ENCODE measurements around the gene SMAD6.

Gene SMAD6

DNA sequence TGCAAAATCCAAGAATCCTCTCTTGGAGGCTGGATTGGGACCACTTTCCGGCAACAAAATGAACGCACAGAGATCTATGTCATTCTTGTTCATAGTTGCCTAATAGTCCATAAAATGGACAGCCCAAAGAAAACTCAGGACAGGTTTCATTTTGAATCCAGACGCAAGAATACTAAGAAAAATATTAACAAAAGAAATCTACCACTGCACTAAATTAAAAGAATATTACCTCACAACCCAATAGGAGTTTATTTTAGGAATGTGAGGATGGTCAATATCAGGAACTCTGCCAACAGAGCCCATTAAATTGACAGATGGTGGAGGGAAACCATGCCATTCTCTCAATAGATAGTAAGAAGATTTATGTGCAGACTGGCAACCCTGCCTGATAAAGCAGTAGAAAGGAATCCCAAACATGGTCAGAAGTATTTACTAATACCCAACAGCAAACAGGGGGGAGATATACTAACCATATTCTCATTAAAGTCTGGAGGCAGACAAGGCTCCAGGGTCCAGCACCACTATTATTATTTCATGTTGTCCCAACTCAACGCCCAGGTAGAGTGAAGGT is 127.6 kb downstream of the SMAD6 start:
- TF ChIP-seq ZFX (IDR thresholded peaks at IDR 0.05): no peak
- TF ChIP-seq, protein P1, sequence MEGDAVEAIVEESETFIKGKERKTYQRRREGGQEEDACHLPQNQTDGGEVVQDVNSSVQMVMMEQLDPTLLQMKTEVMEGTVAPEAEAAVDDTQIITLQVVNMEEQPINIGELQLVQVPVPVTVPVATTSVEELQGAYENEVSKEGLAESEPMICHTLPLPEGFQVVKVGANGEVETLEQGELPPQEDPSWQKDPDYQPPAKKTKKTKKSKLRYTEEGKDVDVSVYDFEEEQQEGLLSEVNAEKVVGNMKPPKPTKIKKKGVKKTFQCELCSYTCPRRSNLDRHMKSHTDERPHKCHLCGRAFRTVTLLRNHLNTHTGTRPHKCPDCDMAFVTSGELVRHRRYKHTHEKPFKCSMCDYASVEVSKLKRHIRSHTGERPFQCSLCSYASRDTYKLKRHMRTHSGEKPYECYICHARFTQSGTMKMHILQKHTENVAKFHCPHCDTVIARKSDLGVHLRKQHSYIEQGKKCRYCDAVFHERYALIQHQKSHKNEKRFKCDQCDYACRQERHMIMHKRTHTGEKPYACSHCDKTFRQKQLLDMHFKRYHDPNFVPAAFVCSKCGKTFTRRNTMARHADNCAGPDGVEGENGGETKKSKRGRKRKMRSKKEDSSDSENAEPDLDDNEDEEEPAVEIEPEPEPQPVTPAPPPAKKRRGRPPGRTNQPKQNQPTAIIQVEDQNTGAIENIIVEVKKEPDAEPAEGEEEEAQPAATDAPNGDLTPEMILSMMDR (conservative IDR thresholded peaks at IDR 0.05): no peak
- H3K27ac ChIP-seq: no peak overlapping the region

DNA sequence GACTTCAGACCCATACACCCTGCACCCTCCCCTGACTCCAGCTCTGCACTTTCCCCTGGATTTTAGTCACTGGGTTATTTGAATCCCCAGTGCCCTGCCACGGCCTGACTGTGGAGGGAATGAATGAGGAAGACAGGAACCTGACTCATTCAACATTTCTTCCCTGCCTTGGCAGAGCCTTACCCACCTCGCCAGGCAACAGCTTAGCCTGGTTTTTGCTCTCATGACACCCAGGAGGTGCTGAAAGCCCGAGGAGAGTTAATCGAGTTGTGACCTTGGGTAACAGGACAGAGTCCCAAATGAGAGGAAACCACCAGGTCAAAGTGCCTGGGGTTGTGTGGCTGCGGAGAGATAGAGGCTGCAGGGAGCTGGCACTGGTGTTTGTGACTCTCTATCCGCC is 128.3 kb downstream of the SMAD6 start:
- TF ChIP-seq ZFX (IDR thresholded peaks at IDR 0.05): no peak
- TF ChIP-seq, protein P1 (conservative IDR thresholded peaks at IDR 0.05): no peak
- H3K27ac ChIP-seq: no peak overlapping the region

DNA sequence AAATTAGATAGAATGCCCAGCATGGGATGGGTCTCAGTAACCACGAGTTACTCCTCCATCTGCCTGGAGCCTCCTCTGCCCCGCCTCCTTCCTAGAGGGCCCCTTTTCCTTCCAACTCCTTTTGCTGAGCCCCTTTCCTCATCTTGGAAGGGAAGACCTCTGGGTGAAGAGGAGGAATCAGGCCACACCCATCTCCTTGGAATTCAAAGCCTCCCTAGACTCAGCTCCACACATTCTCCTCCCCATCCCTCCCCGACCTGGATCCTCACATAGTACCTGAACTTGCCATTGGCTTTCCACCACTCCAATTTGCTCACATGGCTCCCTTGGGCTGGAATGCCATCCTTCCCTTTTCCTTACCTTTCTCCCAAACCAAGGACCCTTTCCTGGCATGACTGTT is 128.8 kb downstream of the SMAD6 start:
- no peak for TF ChIP-seq ZFX (IDR thresholded peaks at IDR 0.05)
- TF ChIP-seq, protein P1 (conservative IDR thresholded peaks at IDR 0.05): no peak
- no peak overlapping the region for H3K27ac ChIP-seq

- H3K27ac ChIP-seq: no peak overlapping the region
- TF ChIP-seq, protein P1 (conservative IDR thresholded peaks at IDR 0.05): no peak
- no peak for TF ChIP-seq ZFX (IDR thresholded peaks at IDR 0.05)
These were observed 129.3 kb downstream of the SMAD6 start for GRCh38 chr15:66831289-66831688.

DNA sequence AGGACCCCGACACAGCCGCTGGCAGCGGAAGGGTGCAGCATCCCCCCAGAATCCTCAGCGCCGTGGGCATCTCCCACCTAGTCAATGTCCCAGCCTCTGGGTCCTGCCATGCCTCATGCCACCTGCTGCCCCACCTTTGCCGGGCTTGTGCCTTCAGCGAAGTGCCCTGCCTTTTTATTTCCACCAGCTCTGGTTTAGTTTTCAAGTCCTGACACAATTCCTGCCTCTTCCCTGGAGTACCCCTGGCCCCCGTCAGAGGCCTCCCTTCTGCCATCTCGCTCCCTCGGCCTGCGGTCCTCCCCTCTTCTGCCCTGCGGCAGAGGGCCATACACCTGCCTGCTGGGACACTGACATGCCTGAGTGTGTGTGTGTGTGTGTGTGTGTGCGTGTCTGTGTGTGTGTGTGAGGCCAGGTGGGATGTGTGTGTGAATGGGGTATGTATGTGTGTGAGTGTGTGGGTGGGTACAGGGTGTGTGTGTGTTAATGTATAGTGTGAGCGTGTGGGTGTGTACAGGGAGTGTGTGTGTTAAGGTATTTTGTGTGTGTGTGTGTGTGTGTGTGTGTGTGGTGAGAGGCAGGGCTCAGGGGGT is 129.9 kb downstream of the SMAD6 start:
- H3K27ac ChIP-seq: no peak overlapping the region
- TF ChIP-seq ZFX (IDR thresholded peaks at IDR 0.05): no peak
- TF ChIP-seq, protein P1 (conservative IDR thresholded peaks at IDR 0.05): no peak
